HG03159 (cell line): ENCODE measurements around the gene ATP7B.

Experiments
- ATAC-seq: cut with Tn5 transposase; IDR thresholded peaks from one replicate; pipeline ENCODE4 v1.9.1; 2021; ENCODE audit warnings: mild to moderate bottlenecking, moderate library complexity; ENCODE audit not compliant: unreplicated experiment

The ATP7B gene

GRCh38 chr13:51900471-51900870 lies 110.8 kb downstream of the ATP7B start:
- no peak for ATAC-seq

- peak; percentile 78 for ATAC-seq
Observed at GRCh38 chr13:51895906-51896888, 115.1 kb downstream of the ATP7B start.

- ATAC-seq, result no peak
Observed at GRCh38 chr13:51894239-51894638, 117.0 kb downstream of the ATP7B start.

GRCh38 chr13:51892657-51893056 lies 118.6 kb downstream of the ATP7B start:
- no peak for ATAC-seq

- ATAC-seq, result no peak
Observed at GRCh38 chr13:51887468-51887867, 123.8 kb downstream of the ATP7B start.

- no peak for ATAC-seq
Observed at GRCh38 chr13:51885651-51886050, 125.6 kb downstream of the ATP7B start.

GRCh38 chr13:51883226-51883600 lies 128.0 kb downstream of the ATP7B start:
- ATAC-seq, result no peak
